Hepatocyte (in vitro differentiated cells): ENCODE data around the gene RAB1A.

Experiments used
- CTCF ChIP-seq: fragments of 200-600 bp; sonication (generic); IDR thresholded peaks from 2 replicates; pipeline ENCODE4 v1.5.1; 2016; ENCODE audit warnings: antibody characterized with exemption, mild to moderate bottlenecking; ENCODE audit not compliant: poor library complexity
- EZH2 ChIP-seq: fragments of 200-600 bp; sonication (generic); IDR thresholded peaks from 2 replicates; pipeline ENCODE4 v1.6.1; 2016; ENCODE audit warnings: antibody characterized with exemption, mild to moderate bottlenecking, borderline replicate concordance
- EZH2phosphoT487 ChIP-seq: fragments of 200-600 bp; sonication (generic); IDR thresholded peaks from one replicate; pipeline ENCODE4 v1.6.1; 2018; ENCODE audit warnings: antibody characterized with exemption, mild to moderate bottlenecking, low read depth, moderate library complexity; ENCODE audit not compliant: unreplicated experiment, severe bottlenecking

- TF ChIP-seq CTCF = no peak
- TF ChIP-seq EZH2phosphoT487 = no peak
- no peak for TF ChIP-seq EZH2
Observed at GRCh38 chr2:65122313-65122712, 7.6 kb downstream of the RAB1A start.
